Psoas muscle (tissue), 8 donors: ENCODE measurements around the gene ATRX. TPM values are rescaled to one million over a fixed set of nuclear protein-coding genes. Genes with fewer than 3 reads are reported as not detected.
A peak's percentile ranks its signal among the peaks of the same experiment; 100 is the strongest.

ENCODE experiments used
- ATAC-seq, 4 donors: fragments of 200-7000 bp; cut with Tn5 transposase; one replicate each; pipeline ENCODE4 v1.9.1; 2020; ENCODE audit warnings: moderate library complexity in 3 of 4, mild to moderate bottlenecking in 2 of 4
- DNase-seq, 2 donors: peaks; one replicate each; pipeline ENCODE4 v3.0.0-alpha.2; 2020
- H3K27ac ChIP-seq: fragments of 200-600 bp; one replicate; pipeline ENCODE4 v1.8.0; 2022
- H3K27me3 ChIP-seq, 3 donors: fragments of 200-600 bp in 1 of 3; one replicate each; pipeline versions ENCODE4 v1.6.1 to v1.8.0; 2013 to 2022; ENCODE audit warnings: low read length in 2 of 3, mild to moderate bottlenecking in 2 of 3, moderate library complexity in 1 of 3; ENCODE audit not compliant: insufficient read depth in 3 of 3
- H3K36me3 ChIP-seq, 2 donors: fragments of 200-600 bp in 1 of 2; one replicate each; pipeline versions ENCODE4 v1.6.1 to v1.8.0; 2013 to 2022; ENCODE audit warnings: low read depth in 1 of 2, mild to moderate bottlenecking in 1 of 2, moderate library complexity in 1 of 2; ENCODE audit not compliant: insufficient read depth in 1 of 2
- H3K4me1 ChIP-seq: fragments of 200-600 bp; one replicate; pipeline ENCODE4 v1.8.0; 2022
- H3K4me3 ChIP-seq: fragments of 200-600 bp; one replicate; pipeline ENCODE4 v1.8.0; 2022; ENCODE audit warnings: mild to moderate bottlenecking
- H3K9me3 ChIP-seq: fragments of 200-600 bp; one replicate; pipeline ENCODE4 v1.8.0; 2022
- WGBS, 3 donors: extraction: QIAGEN DNeasy Blood & Tissue Kit; methylation state at CpG; one replicate each; pipeline versions ENCODE4 v1.1.6 to v1.1.7; 2013; 5-methylcytosine and 5-hydroxymethylcytosine counted together
- intact Hi-C, 2 donors: fragments of 100-400 bp; cut with DNase I; formaldehyde crosslinking; loops; one replicate each; pipeline versions ENCODE4 v1.11.0 to v1.14.2; 2022
- polyA plus RNA-seq, 3 donors: library from polyadenylated mRNA; stranded (reverse); fragments of 200-250 nt; gene quantifications; one replicate each; pipeline ENCODE4 v1.2.3, GENCODE V29; 2013
- total RNA-seq, 4 donors: library from RNA; stranded (reverse); fragmentation: NEBNext Ultra II Directional in 2 of 4; extraction: Animal tissue kit (Norgen Biotek cat#: 25700) in 2 of 4; gene quantifications; one replicate each; pipeline versions ENCODE4 v1.2.1 to v1.2.4, GENCODE V29; 2021 to 2023
- TF ChIP-seq, protein P1 (sequence below): fragments of 200-600 bp; IDR thresholded peaks from one replicate; pipeline ENCODE4 v1.8.0; 2022; ENCODE audit warnings: antibody characterized with exemption
- donor health status: healthy with polysubstance abuse.
- donor health status: DM: no; HTN: no; CAD: no; lungs with moderate emphysema.
- donor health status: Bipolar disorder and iron deficiency.
- donor health status: healthy.
- donor health status: DM: yes; HTN: yes; CAD: no.
- donor health status: DM: no; HTN: no; CAD: no.
- donor health status: DM: no; HTN: no; CAD: no.
- donor health status: DM: yes; HTN: yes; CAD: no.

Gene ATRX
- total and polyA plus RNA-seq, 7 donors, result 8.0 to 68.6 (median 45.8) TPM

DNA sequence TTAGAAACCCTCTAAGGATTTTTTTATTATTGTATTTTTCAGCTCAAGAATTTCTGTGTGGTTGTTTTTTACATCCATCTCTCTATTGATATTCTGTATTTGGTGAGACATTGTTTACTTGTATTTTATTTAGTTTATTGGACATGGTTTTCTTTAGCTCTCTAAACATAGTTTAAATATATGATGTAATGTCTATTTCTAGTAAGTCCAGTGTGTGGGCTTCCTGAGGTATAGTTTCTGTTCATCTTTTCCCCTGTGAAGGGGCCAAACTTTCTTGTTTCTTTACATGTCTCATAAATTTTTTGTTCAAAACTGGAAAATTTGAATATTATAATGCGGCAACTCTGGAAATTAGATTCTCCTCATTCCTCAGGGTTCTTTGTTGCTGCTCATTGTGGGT lies 28.2 kb upstream of the ATRX start:
- no peaks in the 10 kb centered on the region for H3K36me3 ChIP-seq
- no peaks in the 10 kb centered on the region for H3K27me3 ChIP-seq
- H3K9me3 ChIP-seq, result peaks cover 8% of the 10 kb centered on the region
- DNase-seq (no peak), ATAC-seq (no peak)
- H3K27ac ChIP-seq, result no peak overlapping the region
- no peaks in the 10 kb centered on the region for H3K4me1 ChIP-seq
- no peak overlapping the region for H3K4me3 ChIP-seq
- 89 to 95% (median 93%) methylated on average over 1 of the region's 1 CpG for WGBS, 3 donors
- TF ChIP-seq, protein P1, sequence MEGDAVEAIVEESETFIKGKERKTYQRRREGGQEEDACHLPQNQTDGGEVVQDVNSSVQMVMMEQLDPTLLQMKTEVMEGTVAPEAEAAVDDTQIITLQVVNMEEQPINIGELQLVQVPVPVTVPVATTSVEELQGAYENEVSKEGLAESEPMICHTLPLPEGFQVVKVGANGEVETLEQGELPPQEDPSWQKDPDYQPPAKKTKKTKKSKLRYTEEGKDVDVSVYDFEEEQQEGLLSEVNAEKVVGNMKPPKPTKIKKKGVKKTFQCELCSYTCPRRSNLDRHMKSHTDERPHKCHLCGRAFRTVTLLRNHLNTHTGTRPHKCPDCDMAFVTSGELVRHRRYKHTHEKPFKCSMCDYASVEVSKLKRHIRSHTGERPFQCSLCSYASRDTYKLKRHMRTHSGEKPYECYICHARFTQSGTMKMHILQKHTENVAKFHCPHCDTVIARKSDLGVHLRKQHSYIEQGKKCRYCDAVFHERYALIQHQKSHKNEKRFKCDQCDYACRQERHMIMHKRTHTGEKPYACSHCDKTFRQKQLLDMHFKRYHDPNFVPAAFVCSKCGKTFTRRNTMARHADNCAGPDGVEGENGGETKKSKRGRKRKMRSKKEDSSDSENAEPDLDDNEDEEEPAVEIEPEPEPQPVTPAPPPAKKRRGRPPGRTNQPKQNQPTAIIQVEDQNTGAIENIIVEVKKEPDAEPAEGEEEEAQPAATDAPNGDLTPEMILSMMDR, result no peak
- intact Hi-C loops, result no loop called here

DNA sequence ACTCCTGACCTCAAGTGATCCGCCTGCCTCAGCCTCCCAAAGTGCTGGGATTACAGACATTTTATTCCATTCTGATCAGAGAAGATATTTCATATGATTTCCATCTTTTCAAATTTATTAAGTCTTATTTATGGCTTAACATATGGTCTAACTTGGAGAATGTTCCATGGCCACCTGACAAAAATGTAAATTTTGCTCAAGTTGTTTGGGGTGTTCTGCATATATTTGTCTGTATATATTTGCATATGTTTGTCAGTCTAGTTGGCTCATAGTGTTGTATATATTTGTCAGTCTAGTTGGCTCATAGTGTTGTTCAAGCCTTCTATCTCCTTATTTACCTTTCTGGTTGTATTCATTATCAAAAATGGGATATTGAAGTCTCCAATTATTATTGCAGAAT lies 16.2 kb upstream of the ATRX start:
- no peaks in the 10 kb centered on the region for H3K9me3 ChIP-seq
- H3K27ac ChIP-seq, result no peak overlapping the region
- H3K4me1 ChIP-seq, result no peaks in the 10 kb centered on the region
- WGBS, 3 donors, result 46 to 86% (median 71%) methylated on average over 1 of the region's 1 CpG
- intact Hi-C loops, result no loop called here
- TF ChIP-seq, protein P1, result no peak
- no peaks in the 10 kb centered on the region for H3K27me3 ChIP-seq
- no peaks in the 10 kb centered on the region for H3K36me3 ChIP-seq
- DNase-seq (no peak), ATAC-seq (no peak)
- H3K4me3 ChIP-seq, result no peak overlapping the region

DNA sequence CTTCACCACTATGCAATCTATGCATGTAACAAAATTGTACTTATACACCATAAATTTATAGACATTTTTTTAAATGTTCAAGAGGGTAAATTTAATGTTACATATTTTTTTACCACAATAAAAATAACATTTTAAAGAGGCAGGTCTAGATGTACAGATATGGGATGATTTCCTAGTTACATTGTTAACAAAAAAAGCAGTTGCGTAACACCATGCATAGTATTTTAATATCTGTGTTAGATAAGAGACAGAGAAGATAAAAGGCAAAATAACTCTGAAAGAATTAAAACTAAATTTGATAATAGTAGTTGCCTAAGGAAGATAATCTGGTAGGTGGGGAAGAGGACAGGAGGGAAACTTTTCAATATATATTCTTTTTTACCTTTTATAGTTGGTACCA lies 9.1 kb upstream of the ATRX start:
- intact Hi-C loops, result no loop called here
- H3K27ac ChIP-seq, result no peak overlapping the region
- H3K4me1 ChIP-seq, result no peaks in the 10 kb centered on the region
- H3K36me3 ChIP-seq, result no peaks in the 10 kb centered on the region
- 95 to 100% (median 100%) methylated on average over 1 of the region's 1 CpG for WGBS, 3 donors
- ATAC-seq (no peak), DNase-seq (no peak)
- H3K9me3 ChIP-seq, result no peaks in the 10 kb centered on the region
- no peaks in the 10 kb centered on the region for H3K27me3 ChIP-seq
- H3K4me3 ChIP-seq, result no peak overlapping the region
- TF ChIP-seq, protein P1, result no peak

DNA sequence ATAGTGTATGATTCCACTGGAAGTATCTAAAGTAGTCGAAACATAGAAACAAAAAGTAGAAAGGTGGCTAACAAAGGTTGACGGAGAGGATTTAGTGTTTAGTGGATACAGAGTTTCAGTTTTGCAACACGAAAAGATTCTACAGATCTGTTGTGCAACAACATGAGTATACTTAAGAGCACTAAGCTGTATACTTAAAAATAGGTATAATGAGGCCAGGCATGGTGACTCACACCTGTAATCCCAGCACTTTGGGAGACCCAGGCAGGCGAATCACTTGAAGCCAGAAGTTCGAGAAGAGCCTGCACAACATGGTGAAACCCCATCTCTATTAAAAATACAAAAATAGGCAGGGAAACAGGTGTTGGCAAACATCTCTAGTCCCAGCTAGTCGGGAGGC lies 7.9 kb upstream of the ATRX start:
- H3K4me1 ChIP-seq, result no peaks in the 10 kb centered on the region

DNA sequence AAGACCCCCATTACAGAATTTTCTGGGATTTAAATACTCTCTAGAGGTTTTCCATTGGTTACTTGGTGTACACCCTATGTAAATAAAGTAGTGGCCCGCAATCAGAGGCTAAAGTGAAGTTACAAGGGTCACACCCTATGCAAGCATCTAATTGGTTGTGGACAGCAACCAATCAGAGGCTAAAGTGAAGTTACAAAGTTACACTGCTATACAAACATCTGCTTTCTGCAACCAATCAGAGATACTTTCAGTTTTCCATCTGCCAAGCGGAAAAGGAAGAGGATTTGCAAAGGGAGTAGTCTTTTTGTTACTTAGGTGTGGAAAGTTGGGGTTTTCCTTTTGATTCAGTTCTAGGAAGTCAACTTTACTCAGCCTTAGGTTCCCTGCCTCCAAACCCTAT lies 2.0 kb upstream of the ATRX start:
- no peak overlapping the region for H3K27ac ChIP-seq
- no peak for DNase-seq
- no peaks in the 10 kb centered on the region for H3K27me3 ChIP-seq
- peak overlapping the region; percentile 20 for H3K4me3 ChIP-seq
- no peaks in the 10 kb centered on the region for H3K36me3 ChIP-seq
- WGBS, 3 donors, result 46 to 61% (median 50%) methylated on average over 2 of the region's 2 CpGs
- H3K9me3 ChIP-seq, result no peaks in the 10 kb centered on the region
- TF ChIP-seq, protein P1, result no peak
- intact Hi-C loops, result no loop called here
- no peak for ATAC-seq
- H3K4me1 ChIP-seq, result no peaks in the 10 kb centered on the region

More for the DNA sequence above, 7.9 kb upstream of the ATRX start:
- intact Hi-C loops, result no loop called here
- TF ChIP-seq, protein P1, result no peak
- Histone ChIP-seq H3K9me3 (no peaks in the 10 kb centered on the region), H3K4me3 (no peak overlapping the region), H3K27me3 (no peaks in the 10 kb centered on the region), H3K27ac (no peak overlapping the region), H3K36me3 (no peaks in the 10 kb centered on the region)
- no peak for DNase-seq
- no peak for ATAC-seq
- 74 to 87% (median 82%) methylated on average over 6 of the region's 6 CpGs for WGBS, 3 donors
